ENCODE measurements around the gene LEMD3.

- TF ChIP-seq CTCF (IDR thresholded peaks at IDR 0.05) = no peak
- TF ChIP-seq REST (IDR thresholded peaks at IDR 0.05; ENCODE audit: insufficient read depth in 1 of 2, low read depth in 2 of 2, low read length in 1 of 2) = no peak
Measured at GRCh38 chr12:65125975-65126374, 43.4 kb upstream of the LEMD3 start.
